HG03025 (cell line): ENCODE results near the gene MKX.

Source experiments
- ATAC-seq: cut with Tn5 transposase; IDR thresholded peaks from one replicate; pipeline ENCODE4 v1.9.1; 2021; ENCODE audit warnings: mild to moderate bottlenecking, moderate library complexity; ENCODE audit not compliant: unreplicated experiment, low FRiP score

MKX gene

DNA sequence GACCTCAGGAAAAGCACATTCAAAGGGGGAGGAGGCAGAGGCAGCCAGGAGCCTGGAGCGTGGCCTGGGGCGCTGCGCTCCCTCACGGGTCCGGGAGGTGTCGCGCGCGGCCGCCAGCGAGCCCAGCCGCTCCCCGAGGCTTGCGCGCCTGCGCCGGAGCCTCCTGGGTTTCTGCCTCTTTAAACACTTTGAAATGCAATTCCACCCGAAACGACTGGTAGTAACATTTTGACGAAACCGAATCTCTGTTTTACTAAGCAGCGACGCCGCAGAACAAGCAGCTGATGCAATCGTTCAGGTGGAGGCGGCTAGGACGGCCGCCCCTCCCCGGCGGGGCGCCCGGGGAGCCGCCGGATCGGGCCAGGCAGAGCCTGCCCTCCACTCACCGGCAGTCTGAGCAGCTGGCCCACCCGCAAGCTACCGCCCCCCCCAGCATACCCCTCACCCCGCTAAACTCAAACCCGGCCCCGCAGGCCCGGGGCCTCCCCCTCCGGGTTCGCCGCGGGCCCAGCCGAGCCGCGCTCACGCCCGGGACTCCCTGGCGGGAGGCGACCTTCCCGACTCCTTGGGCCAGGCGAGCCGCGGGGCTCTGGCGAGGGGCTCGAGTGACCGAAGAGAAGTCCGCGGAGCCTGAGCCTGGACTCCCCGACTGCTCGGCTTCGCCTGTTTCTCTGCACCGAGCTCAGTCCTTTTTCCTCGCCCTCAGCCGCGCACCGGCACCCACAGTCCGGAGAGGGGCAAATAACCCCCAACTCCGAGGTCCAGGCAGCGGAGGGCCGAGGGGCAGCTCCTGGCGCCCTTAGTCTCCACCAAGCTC lies 3.2 kb downstream of the MKX start:
- ATAC-seq, result peak; percentile 76

GRCh38 chr10:27741173-27742091 lies 4.2 kb downstream of the MKX start:
- ATAC-seq, result no peak

DNA sequence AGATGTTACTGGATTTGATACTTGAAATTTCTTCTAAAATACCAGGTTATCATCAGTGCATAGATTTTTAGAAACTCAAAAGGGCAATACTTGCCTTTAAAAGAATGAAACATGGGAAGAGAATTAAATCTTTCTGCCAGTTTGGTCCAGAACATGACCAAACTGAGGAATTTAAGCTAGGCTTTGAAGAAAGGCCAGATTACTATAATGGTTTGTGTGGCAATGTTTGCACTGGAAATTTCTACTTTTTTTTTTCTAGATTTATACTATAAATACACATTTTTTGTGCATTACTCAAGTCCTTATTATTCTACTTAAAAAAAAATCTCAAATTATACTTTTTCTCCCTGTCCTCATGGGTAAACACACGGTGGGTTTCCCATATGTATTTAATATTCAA lies 9.2 kb downstream of the MKX start:
- ATAC-seq, result no peak

DNA sequence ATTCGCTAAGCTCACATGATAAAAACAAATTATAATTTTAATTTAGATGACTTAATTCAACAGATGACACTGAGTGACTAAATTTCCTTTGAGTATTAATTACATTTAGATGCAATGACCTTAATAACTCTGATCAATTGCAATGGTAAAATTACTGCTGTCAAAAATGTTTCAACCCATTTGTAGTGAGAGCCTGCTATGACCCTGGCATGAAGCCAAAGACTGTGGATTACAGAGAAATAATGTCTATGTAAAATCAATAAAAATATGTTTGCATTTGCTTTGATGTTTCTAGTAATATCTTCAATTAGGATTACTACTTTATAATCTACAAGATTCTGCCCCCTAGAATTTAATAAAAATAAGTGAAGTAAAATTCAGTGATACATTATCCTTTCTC lies 15.6 kb downstream of the MKX start:
- no peak for ATAC-seq

DNA sequence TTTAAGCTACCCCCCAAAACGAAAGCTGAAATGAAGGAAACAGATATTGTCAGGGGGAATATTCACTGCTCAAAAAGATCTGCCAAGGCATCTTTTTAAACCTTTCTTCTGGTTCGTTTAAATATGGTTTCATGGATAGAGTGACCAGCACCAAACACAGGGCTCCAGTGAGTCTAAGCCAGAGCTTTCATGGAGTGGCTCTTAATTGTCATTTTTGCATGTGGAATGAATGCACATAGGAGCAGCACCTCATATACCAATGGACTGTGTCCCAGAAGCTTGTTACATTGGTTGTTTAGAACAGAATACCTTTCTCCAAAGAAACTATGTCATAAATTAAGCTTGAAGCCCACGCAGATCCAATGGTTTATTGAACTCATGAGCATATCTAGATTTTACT lies 17.3 kb downstream of the MKX start:
- ATAC-seq, result no peak

- ATAC-seq, result no peak
Measured at GRCh38 chr10:27724287-27724686, 21.3 kb downstream of the MKX start.

DNA sequence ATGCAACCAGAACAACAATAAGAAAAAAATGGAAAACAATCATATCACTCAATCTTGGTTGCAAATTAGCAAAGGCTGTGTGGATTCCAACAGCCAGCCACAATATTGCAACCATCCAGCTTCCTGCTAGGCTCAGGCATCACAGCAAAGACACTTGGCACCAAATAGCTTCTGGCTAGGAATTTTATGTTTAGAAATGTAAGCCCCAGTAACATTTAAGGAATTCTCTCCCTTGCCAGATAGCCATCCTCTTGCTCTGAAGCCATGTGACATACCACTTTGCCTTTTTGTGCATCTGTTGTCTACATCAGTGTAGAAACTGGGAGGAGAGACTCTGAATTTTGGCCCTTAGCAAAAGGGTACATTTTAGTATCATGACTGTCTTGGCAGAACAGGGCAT lies 22.2 kb downstream of the MKX start:
- ATAC-seq, result no peak

DNA sequence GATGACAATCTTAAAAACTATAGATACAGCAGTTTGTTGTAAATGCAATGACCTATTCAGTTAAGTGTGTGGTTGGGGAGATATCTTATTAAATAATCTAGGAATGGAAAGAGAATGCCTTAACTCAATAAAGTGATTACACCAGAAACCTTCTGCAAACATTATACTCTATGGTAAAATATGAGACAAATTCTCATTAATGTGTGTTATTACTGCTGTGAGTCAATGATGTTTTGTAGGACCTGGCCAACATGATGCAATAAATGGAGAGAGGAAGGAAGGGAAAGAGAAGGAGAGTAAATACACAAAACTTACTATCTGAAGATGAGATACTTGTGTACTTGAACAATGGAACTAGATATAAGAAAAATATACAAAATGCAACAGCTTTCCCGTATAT lies 25.1 kb downstream of the MKX start:
- ATAC-seq, result no peak

DNA sequence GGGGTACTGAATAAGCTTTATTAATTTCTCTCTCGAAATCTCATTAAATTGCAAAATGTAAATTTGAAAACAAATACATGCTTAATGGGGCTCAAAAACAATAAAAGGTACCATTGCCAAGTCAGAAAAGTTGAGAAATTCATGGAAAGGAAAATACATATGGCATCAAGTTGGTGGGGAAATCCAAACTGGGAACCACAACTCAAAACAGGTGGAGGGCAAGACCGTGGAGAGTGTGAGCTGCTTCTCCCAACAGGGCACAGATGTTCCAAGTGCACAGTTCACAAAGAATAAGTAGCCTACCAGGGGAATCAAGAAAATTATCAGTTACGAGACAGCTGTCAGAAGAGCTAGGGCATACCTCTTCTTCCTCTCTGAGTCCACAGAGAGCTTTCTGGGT lies 26.6 kb downstream of the MKX start:
- no peak for ATAC-seq

GRCh38 chr10:27717861-27718260 lies 27.8 kb downstream of the MKX start:
- ATAC-seq, result no peak

DNA sequence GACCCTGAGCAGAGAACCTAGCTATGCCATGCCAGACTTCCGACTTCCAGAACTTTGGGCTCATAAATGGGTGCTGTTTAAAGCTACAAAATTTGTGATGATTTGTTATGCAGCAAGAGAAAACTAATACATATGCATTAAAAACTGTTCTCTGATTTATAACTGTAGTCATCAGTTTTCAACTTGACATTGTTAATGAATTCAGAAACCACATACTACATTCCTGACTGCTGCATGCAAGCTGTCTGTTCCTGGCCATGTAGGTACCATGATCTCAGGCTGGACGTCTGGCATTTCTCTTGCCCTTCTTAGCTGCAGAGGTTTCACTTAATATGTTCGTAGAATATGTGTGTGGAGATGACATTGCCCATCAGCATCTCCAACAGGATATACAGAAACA lies 28.4 kb downstream of the MKX start:
- ATAC-seq, result no peak

DNA sequence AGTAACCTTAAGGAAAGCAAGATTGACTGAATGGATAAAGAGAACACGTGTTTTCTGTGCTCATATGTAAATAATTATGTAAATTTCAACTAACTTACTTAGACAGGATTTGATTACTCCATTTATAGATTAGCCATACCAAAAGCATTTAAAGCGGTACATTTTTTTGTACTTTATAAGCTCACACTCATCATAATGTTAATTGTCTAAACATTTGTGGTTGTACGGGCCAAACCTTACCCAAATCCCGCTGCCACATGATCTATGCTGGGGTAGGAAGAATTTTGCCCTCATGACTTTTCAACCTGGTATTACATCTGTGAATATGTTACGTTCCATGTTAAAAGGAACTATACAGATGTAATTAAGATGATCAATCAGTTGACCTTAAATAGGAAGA lies 29.1 kb downstream of the MKX start:
- ATAC-seq, result no peak

GRCh38 chr10:27715505-27715904 lies 30.1 kb downstream of the MKX start:
- no peak for ATAC-seq

- ATAC-seq, result no peak
Measured at GRCh38 chr10:27714349-27714748, 31.3 kb downstream of the MKX start.

GRCh38 chr10:27713941-27714340 lies 31.7 kb downstream of the MKX start:
- no peak for ATAC-seq

DNA sequence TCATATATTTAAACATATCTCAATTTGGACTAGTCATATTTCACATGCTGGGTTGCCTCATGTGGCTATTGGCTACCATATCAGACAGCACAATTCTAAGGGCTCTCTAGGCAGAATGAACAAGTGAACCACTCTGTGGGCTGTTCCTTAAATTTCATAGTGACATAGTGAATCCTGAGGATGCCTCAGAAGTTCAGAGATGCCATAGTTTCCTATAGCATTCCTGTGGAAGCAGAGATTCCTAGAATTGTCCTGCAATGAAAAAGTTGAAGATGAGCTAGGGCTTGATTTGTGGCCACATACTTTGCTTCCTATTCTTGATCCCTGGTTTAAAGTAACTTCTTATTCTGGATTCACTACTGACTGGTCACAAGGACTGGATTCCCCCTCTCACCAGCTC lies 35.6 kb downstream of the MKX start:
- ATAC-seq, result no peak

DNA sequence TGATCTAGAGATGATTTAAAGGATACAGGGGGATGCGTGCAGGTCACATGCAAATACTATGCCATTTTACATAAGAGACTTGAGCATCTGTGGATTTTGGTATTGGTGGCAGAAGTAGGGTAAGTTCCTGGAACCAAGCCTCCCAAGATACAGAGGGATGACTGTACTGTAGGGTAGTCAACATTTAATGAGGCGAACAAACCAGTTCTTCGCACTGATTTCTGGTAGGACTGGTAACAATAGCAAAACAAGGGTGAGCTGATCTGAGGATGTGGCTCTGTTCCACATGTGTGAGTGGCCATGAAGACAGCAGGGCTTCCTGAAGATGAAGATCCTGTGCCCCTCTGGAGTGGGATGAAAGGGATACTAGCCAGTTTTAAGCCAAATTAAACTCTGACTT lies 36.3 kb downstream of the MKX start:
- ATAC-seq, result no peak

- ATAC-seq, result no peak
Measured at GRCh38 chr10:27701938-27702537, 43.6 kb downstream of the MKX start.

GRCh38 chr10:27699776-27700175 lies 45.8 kb downstream of the MKX start:
- ATAC-seq, result no peak

- ATAC-seq, result no peak
Measured at GRCh38 chr10:27698961-27699360, 46.7 kb downstream of the MKX start.

GRCh38 chr10:27696466-27696865 lies 49.2 kb downstream of the MKX start:
- ATAC-seq, result no peak
